Transverse colon (tissue), 4 donors: Measurements from ENCODE around the gene TICRR. TPM values are rescaled to one million over a fixed set of nuclear protein-coding genes. Genes with fewer than 3 reads are reported as not detected.

Source experiments
- DNase-seq: peaks from one replicate; pipeline ENCODE4 v3.0.0-alpha.2; 2019
- H3K27ac ChIP-seq, 4 donors: fragments of 200-600 bp; sonication (generic); 2 replicates each; pipeline ENCODE4 v1.5.1; 2016 to 2018; ENCODE audit warnings: inconsistent platforms in 4 of 4
- H3K27me3 ChIP-seq: fragments of 200-600 bp; sonication (generic); 2 replicates; pipeline ENCODE4 v1.5.1; 2017; ENCODE audit warnings: inconsistent platforms
- H3K36me3 ChIP-seq, 4 donors: fragments of 200-600 bp; sonication (generic); 2 replicates each; pipeline ENCODE4 v1.5.1; 2017 to 2019; ENCODE audit warnings: inconsistent platforms in 4 of 4
- H3K4me1 ChIP-seq, 4 donors: fragments of 200-600 bp; sonication (generic); 2 replicates each; pipeline ENCODE4 v1.5.1; 2017 to 2020; ENCODE audit warnings: inconsistent platforms in 4 of 4
- H3K4me3 ChIP-seq, 4 donors: fragments of 200-600 bp; sonication (generic); 1 replicate in 1 of 4; 2 replicates in 3 of 4; pipeline versions ENCODE4 v1.5.1 to v1.6.1; 2017 to 2019; ENCODE audit warnings: inconsistent platforms in 4 of 4
- H3K9me3 ChIP-seq, 2 donors: fragments of 200-600 bp; sonication (generic); 2 replicates each; pipeline ENCODE4 v1.5.1; 2017 to 2019; ENCODE audit warnings: inconsistent platforms in 2 of 2
- EP300 ChIP-seq: sonication (generic); formaldehyde crosslinking; IDR thresholded peaks from one replicate; pipeline ENCODE4 v1.6.1; 2017; ENCODE audit warnings: antibody characterized with exemption, low read depth
- POLR2A ChIP-seq: fragments of 450-650 bp; IDR thresholded peaks from one replicate; pipeline ENCODE4 v1.6.1; 2016; ENCODE audit warnings: antibody characterized with exemption, mild to moderate bottlenecking, moderate library complexity
- POLR2AphosphoS5 ChIP-seq, 3 donors: sonication (generic); formaldehyde crosslinking; IDR thresholded peaks; one replicate each; pipeline ENCODE4 v1.6.1; 2016; ENCODE audit warnings: antibody characterized with exemption in 3 of 3
- WGBS, 2 donors: methylation state at CpG; one replicate each; pipeline ENCODE4 v1.1.5; 2018; ENCODE audit warnings: low coverage in 1 of 2; 5-methylcytosine and 5-hydroxymethylcytosine counted together
- in situ Hi-C, 4 donors: fragments of 200-750 bp; cut with MboI; loops; one replicate each; pipeline versions ENCODE4 v1.15.0 to v1.15.1; 2017; ENCODE audit warnings: low sequenced_read_pairs in 3 of 4, low pct_ligation_motif_present in 1 of 4, low pct_unique_long_range_greater_than_20kb in 1 of 4
- intact Hi-C: fragments of 100-400 bp; cut with DNase I; formaldehyde crosslinking; loops from one replicate; pipeline ENCODE4 v1.15.1; 2023; ENCODE audit warnings: low total_unique reads
- total RNA-seq, 4 donors: library from RNA; depleted of rRNA; stranded (reverse); fragments of >200 nt; gene quantifications; one replicate each; pipeline ENCODE4 v1.1.0, GENCODE V29; 2016
- TF ChIP-seq, protein P1 (sequence below), 5 experiments: fragments of 200-600 bp in 3 of 5; fragments of 450-650 bp in 2 of 5; sonication (generic) in 3 of 5; IDR thresholded peaks; 1 replicate in 2 of 5; 2 replicates in 3 of 5; pipeline ENCODE4 v1.5.1; 2016 to 2017; ENCODE audit warnings: antibody characterized with exemption in 5 of 5, inconsistent platforms in 3 of 5, mild to moderate bottlenecking in 2 of 5, moderate library complexity in 1 of 5

The TICRR gene
- total RNA-seq, 4 donors from 2014 or later = 0.27 to 1.4 (median 0.95) TPM; not detected in 1

GRCh38 chr15:89625716-89626115 is 50.4 kb downstream of the TICRR start:
- Histone ChIP-seq H3K27ac (no peak overlapping the region), H3K9me3 (no peaks in the 10 kb centered on the region), H3K27me3 (no peaks in the 10 kb centered on the region), H3K4me1 (no peaks in the 10 kb centered on the region), H3K36me3 (no peaks in the 10 kb centered on the region), H3K4me3 (no peak overlapping the region)
- DNase-seq = no peak
- TF ChIP-seq EP300 (no peak), POLR2AphosphoS5 (IDR thresholded peaks at IDR 0.05) (no peak), POLR2A (no peak)
- TF ChIP-seq, protein P1, sequence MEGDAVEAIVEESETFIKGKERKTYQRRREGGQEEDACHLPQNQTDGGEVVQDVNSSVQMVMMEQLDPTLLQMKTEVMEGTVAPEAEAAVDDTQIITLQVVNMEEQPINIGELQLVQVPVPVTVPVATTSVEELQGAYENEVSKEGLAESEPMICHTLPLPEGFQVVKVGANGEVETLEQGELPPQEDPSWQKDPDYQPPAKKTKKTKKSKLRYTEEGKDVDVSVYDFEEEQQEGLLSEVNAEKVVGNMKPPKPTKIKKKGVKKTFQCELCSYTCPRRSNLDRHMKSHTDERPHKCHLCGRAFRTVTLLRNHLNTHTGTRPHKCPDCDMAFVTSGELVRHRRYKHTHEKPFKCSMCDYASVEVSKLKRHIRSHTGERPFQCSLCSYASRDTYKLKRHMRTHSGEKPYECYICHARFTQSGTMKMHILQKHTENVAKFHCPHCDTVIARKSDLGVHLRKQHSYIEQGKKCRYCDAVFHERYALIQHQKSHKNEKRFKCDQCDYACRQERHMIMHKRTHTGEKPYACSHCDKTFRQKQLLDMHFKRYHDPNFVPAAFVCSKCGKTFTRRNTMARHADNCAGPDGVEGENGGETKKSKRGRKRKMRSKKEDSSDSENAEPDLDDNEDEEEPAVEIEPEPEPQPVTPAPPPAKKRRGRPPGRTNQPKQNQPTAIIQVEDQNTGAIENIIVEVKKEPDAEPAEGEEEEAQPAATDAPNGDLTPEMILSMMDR (IDR thresholded peaks at IDR 0.05) = no peak
- intact Hi-C loops (no loop called here), in situ Hi-C loops (no loop called here)
- WGBS, 2 donors = 94 to 98% methylated on average over 7 to 9 of the region's 9 CpGs

DNA sequence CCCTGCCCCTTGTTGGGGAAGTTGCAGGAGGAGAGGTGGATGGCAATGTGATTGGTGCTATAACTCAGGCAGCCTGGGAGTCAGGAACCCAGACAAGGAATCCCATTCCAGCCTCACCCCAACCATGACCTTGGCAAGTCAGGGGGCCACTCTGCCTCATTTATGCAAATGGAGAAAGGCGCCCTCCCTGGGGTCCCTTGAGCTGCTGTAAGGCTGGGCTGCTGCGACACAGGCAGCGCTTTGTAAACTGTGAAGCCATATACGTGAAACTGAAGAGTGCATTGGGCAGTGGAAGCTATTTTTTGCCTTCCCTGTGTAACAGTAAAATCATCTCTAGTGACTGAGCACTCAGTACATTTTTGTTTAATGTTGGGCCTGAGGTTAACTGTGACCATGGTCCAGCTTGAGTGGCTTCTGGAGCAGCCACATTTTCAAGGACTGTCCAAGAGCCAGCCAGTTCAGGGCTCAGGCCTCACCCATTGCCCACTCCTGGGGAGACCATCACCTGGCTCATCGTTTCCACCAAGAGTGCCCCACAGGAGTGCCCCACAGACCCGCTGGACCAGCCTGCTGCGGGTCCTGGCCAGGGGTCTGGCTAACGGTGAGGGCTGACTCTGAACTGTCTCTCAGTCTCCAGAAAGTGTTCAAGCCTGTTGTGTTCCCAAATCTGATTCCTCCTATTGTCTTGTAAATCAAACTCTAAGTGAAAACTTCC is 52.1 kb downstream of the TICRR start:
- Histone ChIP-seq H3K27me3 (no peaks in the 10 kb centered on the region), H3K4me3 (no peak overlapping the region), H3K36me3 (no peaks in the 10 kb centered on the region), H3K9me3 (no peaks in the 10 kb centered on the region), H3K27ac (no peak overlapping the region), H3K4me1 (no peaks in the 10 kb centered on the region)
- intact Hi-C loops = no loop called here
- WGBS, 2 donors = 86 to 97% methylated on average over 4 to 8 of the region's 8 CpGs
- TF ChIP-seq, protein P1 (IDR thresholded peaks at IDR 0.05) = no peak
- TF ChIP-seq EP300 (no peak), POLR2AphosphoS5 (IDR thresholded peaks at IDR 0.05) (no peak), POLR2A (no peak)
- no peak for DNase-seq
- in situ Hi-C loops = no loop called here

- Histone ChIP-seq H3K27ac (no peak overlapping the region), H3K27me3 (no peaks in the 10 kb centered on the region), H3K4me1 (no peaks in the 10 kb centered on the region), H3K9me3 (no peaks in the 10 kb centered on the region), H3K4me3 (no peak overlapping the region), H3K36me3 (no peaks in the 10 kb centered on the region)
- in situ Hi-C loops (no loop called here), intact Hi-C loops (no loop called here)
- DNase-seq = no peak
- WGBS, 2 donors = 95% methylated on average over 21 of the region's 21 CpGs; no CpG with 5 or more reads in 1 of the 2 donors
- TF ChIP-seq POLR2AphosphoS5 (IDR thresholded peaks at IDR 0.05) = no peak
- no peak for TF ChIP-seq EP300
- TF ChIP-seq, protein P1 (IDR thresholded peaks at IDR 0.05) = no peak
- TF ChIP-seq POLR2A = no peak
Observed at GRCh38 chr15:89628301-89628700, 53.0 kb downstream of the TICRR start.

GRCh38 chr15:89628806-89629715 is 53.8 kb downstream of the TICRR start:
- no peaks in the 10 kb centered on the region for H3K36me3 ChIP-seq
- DNase-seq = no peak
- H3K27me3 ChIP-seq = no peaks in the 10 kb centered on the region
- intact Hi-C loops = no loop called here
- no peaks in the 10 kb centered on the region for H3K9me3 ChIP-seq
- TF ChIP-seq, protein P1 (IDR thresholded peaks at IDR 0.05) = no peak
- TF ChIP-seq POLR2A (no peak), EP300 (no peak), POLR2AphosphoS5 (IDR thresholded peaks at IDR 0.05) (no peak)
- 80 to 89% methylated on average over 1 to 23 of the region's 30 CpGs for WGBS, 2 donors
- H3K4me1 ChIP-seq = no peaks in the 10 kb centered on the region
- no peak overlapping the region for H3K4me3 ChIP-seq
- H3K27ac ChIP-seq = no peak overlapping the region
- in situ Hi-C loops = no loop called here
